Measurements from ENCODE around the gene HDAC4. TPM values are rescaled to one million over a fixed set of nuclear protein-coding genes. Genes with fewer than 3 reads are reported as not detected.

The HDAC4 gene
- total and polyA plus RNA-seq, 10 of the 15 experiments (the other 5 are each of a cell fraction or from before 2014, with no cell fraction given), result 0.22 to 15.7 (median 4.8) TPM

DNA sequence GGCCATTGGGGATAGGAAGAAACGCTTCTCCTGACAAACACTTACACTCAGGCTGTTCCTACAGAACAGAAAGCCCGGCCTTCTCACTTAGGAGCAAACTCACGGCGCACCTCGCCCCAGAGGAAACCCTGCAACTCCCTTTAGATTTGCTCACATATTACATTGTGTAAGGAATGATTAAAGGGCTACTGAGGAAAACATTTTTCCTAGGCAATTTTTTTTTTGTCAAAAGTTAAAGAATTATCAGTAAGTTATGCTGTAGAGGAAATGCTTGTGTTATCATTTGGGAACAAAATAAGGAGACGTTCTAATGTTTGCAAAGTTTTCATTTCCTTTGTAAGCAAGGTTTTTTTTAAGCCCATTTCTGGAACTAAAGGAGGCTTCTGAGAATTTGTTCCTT is 264.1 kb downstream of the HDAC4 start:
- RAD21 ChIA-PET (ENCODE audit: unreplicated experiment), result no interaction called here
- no peak overlapping the region for H3K27ac ChIP-seq (ENCODE audit: control insufficient read depth, insufficient read depth)
- H3K27me3 ChIP-seq (replicated peaks in 1 of 2; ENCODE audit: control insufficient read depth in 2 of 2, insufficient read depth in 2 of 2, low read length in 1 of 2), result no peaks in the 10 kb centered on the region
- BruUV-seq (replicated peaks), result no TSS peak
- ATAC-seq, result no peak
- no peak overlapping the region for H3K9ac ChIP-seq (ENCODE audit: control insufficient read depth, insufficient read depth, low read length)
- no peaks in the 10 kb centered on the region for H3K9me3 ChIP-seq (replicated peaks; ENCODE audit: control insufficient read depth, insufficient read depth, low read length)
- no peaks in the 10 kb centered on the region for H4K20me1 ChIP-seq (ENCODE audit: control insufficient read depth, insufficient read depth)
- intact Hi-C loops (cut with micrococcal nuclease; ENCODE audit: unreplicated experiment) (no loop called here), in situ Hi-C loops (cut with MboI) (no loop called here)
- H3K4me2 ChIP-seq (ENCODE audit: control insufficient read depth, insufficient read depth), result no peak overlapping the region
- no peak for FAIRE-seq
- no peaks in the 10 kb centered on the region for H3K79me2 ChIP-seq (ENCODE audit: control insufficient read depth, insufficient read depth, low read length)
- no peak overlapping the region for H2AFZ ChIP-seq (ENCODE audit: control insufficient read depth, low read depth, low read length)
- WGBS (ENCODE audit: insufficient coverage, insufficient replicate concordance, low lambda C conversion rate, missing lambda C conversion rate), result 96% methylated on average over 6 of the region's 6 CpGs
- H3K4me3 ChIP-seq, result no peak overlapping the region
- no peaks in the 10 kb centered on the region for H3K4me1 ChIP-seq (ENCODE audit: control insufficient read depth, insufficient read depth, low read length)
- peaks cover 0 to 2% of the 10 kb centered on the region in 2 experiments; a peak in 2 of 4 replicates for H3K36me3 ChIP-seq (ENCODE audit: control insufficient read depth in 2 of 2, insufficient read depth in 2 of 2, low read length in 1 of 2)
- SMC1A ChIA-PET (ENCODE audit: uncharacterized antibody, unreplicated experiment), result no interaction called here
- DNase-seq (ENCODE audit: low read depth, low spot score), result no peak
- POLR2A ChIA-PET, result no interaction called here
- CTCF ChIA-PET, result no interaction called here
- no peak for TF ChIP-seq SPI1 (IDR thresholded peaks at IDR 0.05; ENCODE audit: borderline replicate concordance, insufficient read depth, low read depth, low read length)
- TF ChIP-seq, protein P1, sequence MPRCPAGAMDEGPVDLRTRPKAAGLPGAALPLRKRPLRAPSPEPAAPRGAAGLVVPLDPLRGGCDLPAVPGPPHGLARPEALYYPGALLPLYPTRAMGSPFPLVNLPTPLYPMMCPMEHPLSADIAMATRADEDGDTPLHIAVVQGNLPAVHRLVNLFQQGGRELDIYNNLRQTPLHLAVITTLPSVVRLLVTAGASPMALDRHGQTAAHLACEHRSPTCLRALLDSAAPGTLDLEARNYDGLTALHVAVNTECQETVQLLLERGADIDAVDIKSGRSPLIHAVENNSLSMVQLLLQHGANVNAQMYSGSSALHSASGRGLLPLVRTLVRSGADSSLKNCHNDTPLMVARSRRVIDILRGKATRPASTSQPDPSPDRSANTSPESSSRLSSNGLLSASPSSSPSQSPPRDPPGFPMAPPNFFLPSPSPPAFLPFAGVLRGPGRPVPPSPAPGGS (IDR thresholded peaks at IDR 0.05; ENCODE audit: borderline replicate concordance, insufficient read depth, low read depth, low read length, poor library complexity, severe bottlenecking), result no peak
- no peak for TF ChIP-seq SIX5 (IDR thresholded peaks at IDR 0.05; ENCODE audit: low read depth, low read length, severe bottlenecking)
- no peak for TF ChIP-seq CEBPB (IDR thresholded peaks at IDR 0.05; ENCODE audit: borderline replicate concordance in 1 of 2, low read depth in 2 of 2, low read length in 2 of 2)
- TF ChIP-seq PAX8 (IDR thresholded peaks at IDR 0.05), result no peak
- no peak for TF ChIP-seq POLR2A (IDR thresholded peaks at IDR 0.05; ENCODE audit: low read depth, low read length)
- no peak for TF ChIP-seq GATAD2B (conservative IDR thresholded peaks at IDR 0.05; ENCODE audit: low read depth)
- no peak for TF ChIP-seq BRCA1 (IDR thresholded peaks at IDR 0.05; ENCODE audit: low read depth, low read length)
- TF ChIP-seq RELA (IDR thresholded peaks at IDR 0.05; ENCODE audit: borderline replicate concordance, partially characterized antibody), result no peak
- TF ChIP-seq HDAC6 (IDR thresholded peaks at IDR 0.05; ENCODE audit: unreplicated experiment), result no peak
- TF ChIP-seq JUNB (IDR thresholded peaks at IDR 0.05), result no peak
- TF ChIP-seq, protein P2, sequence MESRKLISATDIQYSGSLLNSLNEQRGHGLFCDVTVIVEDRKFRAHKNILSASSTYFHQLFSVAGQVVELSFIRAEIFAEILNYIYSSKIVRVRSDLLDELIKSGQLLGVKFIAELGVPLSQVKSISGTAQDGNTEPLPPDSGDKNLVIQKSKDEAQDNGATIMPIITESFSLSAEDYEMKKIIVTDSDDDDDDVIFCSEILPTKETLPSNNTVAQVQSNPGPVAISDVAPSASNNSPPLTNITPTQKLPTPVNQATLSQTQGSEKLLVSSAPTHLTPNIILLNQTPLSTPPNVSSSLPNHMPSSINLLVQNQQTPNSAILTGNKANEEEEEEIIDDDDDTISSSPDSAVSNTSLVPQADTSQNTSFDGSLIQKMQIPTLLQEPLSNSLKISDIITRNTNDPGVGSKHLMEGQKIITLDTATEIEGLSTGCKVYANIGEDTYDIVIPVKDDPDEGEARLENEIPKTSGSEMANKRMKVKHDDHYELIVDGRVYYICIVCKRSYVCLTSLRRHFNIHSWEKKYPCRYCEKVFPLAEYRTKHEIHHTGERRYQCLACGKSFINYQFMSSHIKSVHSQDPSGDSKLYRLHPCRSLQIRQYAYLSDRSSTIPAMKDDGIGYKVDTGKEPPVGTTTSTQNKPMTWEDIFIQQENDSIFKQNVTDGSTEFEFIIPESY (IDR thresholded peaks at IDR 0.05), result no peak
- no peak for TF ChIP-seq STAT1 (conservative IDR thresholded peaks at IDR 0.05)
- TF ChIP-seq RUNX3 (IDR thresholded peaks at IDR 0.05; ENCODE audit: low read length), result no peak

All from GM12878 (cell line).